Activated CD4-positive, CD25-positive, alpha-beta regulatory T cell treated with anti-CD3 and anti-CD28 coated beads, Interleukin-2, amount 50 U/mL, for 24 hours (primary cell): Measurements from ENCODE around the gene NUDCD3.

ENCODE experiments used
- ATAC-seq, 2 donors: fragments of 150-1000 bp; cut with Tn5 transposase; one replicate each; pipeline ENCODE4 v1.10.0; 2021; ENCODE audit warnings: mild to moderate bottlenecking in 1 of 2, moderate library complexity in 1 of 2

Gene NUDCD3

DNA sequence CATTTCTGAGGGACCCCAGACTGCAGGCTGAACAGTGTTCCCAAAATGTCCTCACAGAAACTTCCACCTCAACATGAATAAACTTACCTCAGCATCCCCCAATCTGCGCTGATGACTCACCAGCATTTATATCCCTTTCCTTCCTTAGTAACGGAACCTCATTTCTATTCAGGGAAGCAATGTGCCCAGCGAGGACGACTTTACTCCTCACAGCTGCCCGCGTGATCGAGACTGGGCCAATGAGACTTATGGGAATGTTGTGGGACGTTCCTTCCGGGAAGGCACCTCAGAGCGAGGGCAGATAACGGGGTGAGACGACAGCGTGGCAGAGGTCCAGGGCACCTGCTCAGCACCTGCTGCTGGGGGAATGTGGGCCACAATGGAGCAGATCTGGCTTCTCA is 91.9 kb downstream of the NUDCD3 start:
- ATAC-seq: no peak

DNA sequence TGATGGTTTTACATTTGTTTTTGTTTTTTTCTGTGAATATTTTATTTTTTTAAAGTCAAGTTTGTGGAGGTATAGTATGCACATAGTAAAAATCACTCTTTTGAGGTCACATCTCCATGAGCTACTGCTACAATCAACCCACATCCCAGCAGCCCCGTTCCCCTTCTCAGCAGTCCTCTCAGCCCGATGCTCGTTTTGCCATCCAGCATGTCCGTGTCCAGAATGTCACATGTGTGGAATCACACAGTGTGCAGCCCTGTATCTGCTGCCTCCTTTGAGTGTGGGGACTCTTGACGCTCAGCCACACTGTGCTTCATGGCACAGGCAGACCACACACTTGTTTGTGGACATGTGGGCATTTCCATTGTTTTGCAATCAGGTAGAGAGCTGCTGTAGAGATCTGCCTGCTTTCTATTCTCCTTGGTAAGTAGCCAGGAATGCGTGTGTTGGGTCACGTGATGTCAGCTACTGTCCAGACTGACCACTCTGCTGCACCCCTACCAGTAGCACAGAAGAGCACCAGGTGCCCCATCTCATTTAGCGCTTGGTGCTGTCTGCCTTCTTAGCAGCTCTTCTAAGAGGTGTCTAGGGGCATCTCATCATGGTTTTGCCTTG is 93.4 kb downstream of the NUDCD3 start:
- no peak for ATAC-seq

DNA sequence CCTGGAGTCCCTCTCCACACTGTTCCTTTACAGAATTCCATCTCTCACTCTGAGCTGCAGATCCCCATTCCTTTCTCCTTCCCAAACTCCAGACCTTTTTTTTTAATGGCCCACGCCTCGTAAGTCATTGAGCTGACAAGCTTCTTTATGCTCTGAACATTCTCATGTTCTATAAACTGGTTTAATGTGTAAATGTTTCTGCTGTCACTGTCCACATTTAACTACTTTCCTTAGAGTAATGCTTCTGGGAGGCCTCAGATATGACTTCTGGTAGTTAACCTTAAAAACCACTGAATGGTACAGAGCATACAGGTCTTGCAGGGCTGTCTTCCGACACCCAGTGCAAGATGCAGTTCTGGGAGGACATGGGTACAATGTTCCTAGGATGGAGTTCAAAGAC is 94.0 kb downstream of the NUDCD3 start:
- no peak for ATAC-seq

DNA sequence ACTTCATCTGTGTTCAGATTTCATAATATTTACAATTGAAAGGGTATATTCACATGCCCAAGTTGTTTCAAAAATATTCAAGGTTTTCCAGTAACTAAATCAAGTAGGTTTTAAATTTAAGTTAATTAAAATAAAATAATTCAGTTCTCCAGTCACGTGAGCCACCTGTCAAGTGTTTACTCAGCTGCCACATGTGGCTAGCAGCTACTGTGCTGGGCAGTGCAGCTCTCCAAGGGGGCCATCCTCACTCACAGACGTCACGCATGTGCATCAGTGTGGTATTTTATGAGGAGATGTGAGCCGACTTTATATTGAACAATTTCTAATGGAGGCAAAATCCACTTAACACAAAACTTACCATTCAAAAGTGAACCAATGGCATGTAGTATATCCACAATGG is 95.4 kb downstream of the NUDCD3 start:
- ATAC-seq: no peak

DNA sequence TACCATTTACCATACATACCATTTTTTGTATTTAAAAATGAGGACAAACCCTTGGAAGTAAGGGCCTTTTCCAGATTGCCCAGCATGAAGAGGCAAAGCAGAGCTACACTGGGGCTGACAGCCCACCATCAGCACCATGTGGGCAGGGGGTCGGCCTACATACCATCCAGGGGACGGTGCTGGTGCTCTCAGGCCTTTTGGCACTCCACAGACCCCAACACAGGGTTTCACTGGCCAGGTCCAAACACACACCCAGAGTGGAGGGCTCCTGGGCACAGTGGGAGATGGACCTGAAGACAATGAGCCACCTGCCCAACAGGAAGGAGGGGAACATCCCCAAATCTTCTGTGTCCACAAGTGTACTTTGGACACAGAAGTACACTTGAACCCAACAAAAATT is 95.8 kb downstream of the NUDCD3 start:
- ATAC-seq: no peak

DNA sequence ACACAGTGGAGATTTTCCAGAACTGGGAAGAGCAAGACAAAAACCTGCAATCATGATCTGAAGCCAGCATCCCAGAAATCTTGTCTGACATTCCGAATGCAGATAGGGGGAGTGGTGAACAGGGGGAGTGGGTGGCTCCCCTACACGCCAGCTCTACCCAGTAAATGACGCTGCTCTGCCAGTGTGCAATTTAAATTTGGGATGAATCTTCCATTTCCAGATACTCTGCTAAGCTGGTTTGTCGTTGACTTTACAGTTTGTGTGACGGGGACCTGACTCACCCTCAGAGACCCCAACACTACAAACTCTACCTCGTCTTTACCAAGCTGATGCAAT is 96.4 kb downstream of the NUDCD3 start:
- ATAC-seq: no peak

DNA sequence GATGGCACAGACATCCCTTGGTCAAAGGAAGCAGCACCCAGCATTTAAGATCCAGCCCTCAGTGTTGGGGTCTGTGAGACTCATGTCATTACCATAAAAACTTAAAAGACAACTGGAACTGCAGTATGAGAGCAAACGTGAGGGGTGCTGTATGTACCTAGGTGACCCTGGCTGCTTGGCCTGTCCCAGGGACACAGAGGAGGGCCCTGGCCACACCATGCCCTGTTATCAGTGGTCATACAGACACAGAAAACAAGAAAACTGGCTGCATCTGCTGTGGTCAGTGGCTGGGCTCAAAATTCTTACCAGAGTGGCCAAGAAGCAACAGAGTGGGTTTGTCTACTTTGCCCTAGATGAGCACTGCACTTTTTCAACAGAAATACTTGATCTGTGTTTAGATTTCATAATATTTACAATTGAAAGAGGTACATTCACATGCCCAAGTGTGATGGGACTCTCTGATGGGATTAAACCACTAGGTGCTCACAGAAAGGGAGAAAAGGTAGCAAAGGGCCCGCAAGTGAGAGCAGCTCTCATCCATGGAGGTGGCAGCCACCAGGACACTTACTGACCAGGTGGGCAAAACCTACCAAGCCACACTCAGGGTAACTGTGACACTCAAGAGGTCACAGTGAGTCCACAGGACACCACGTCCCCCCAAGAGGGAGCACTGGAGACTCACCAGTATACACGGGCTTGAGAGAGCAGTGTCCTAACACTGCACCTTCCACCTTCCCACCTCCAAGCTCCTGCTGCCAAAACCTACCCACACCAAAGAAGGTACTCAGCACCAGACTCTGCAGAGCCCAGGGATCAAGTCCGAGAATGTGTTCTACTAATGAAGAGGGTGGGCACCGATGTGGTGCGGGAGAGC is 97.0 kb downstream of the NUDCD3 start:
- no peak for ATAC-seq

DNA sequence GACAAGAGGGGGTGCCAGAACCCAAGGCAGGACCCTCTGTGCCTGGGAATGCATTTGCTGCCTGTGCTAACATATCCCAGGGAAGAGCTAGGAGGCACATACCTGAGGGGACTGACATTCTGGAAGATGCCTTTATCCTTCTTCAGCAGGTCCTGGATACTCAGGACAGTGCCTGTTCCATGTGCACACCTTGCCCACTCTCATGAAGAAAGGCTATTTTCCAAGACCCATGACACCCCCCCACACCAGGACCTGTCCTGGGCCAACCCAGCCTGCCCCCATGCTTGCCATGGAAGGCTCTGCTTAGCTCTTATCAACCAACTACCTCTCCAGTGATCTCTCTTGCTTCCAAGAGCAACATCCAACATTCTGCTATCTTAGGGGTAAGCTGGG is 97.8 kb downstream of the NUDCD3 start:
- no peak for ATAC-seq

DNA sequence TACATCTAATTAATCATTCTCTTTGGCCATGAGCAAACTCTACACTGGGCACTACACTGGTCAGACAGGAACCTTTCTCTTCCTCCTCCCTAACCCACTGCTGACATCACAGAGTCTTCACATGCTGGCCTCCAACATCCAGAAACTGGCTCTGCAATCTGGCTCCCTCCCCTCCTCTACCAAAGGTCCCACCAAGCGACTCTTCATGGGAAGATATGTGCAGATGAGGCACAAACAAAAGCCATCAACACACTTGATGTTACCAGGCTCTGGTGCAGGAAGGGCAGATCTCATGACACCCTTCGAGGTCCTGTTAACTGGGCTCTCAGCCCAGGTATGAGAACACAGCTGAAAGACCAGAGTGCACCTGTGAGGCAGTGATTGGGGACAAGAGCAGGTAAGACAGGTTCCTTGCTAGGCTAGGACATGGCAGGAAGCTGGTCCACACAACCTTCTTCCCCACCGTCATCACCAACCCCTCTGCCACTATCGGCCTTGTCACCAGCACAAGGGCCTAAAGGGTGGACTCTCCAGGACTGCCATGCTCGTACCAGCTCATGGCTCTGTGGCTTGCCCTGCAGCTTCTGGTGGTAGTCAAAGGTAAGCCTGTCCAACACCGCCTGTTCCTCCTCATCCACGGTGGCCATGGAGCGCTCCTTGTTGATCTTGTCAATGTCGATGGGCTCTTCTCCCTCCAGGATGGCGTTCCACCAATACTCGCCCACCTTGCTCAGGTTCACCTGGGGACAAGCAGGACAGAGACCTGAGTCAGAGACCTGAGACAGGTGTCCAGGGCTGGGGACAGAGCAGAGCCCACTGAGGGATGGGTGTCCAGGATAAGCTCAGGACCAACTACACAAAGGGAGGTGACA is 98.5 kb downstream of the NUDCD3 start:
- no peak for ATAC-seq

DNA sequence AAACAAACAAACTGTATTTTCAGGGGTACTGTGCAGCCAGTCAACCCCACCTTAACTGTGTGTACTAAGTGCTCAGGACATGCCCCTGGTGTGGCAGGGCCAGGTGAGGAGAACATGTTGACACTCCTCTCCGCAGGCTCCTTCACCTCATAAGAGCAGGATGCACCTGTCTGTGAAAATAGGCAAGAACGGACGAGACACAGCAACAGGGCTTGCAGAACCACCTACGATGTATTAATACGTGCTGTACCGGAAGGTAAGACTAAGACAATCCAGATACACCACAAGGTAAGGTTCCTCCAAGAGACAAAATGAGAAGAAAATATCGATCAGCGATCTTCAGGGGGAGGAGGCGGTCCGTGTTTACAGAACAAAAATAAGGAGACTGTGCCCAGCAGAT is 99.3 kb downstream of the NUDCD3 start:
- ATAC-seq: no peak

DNA sequence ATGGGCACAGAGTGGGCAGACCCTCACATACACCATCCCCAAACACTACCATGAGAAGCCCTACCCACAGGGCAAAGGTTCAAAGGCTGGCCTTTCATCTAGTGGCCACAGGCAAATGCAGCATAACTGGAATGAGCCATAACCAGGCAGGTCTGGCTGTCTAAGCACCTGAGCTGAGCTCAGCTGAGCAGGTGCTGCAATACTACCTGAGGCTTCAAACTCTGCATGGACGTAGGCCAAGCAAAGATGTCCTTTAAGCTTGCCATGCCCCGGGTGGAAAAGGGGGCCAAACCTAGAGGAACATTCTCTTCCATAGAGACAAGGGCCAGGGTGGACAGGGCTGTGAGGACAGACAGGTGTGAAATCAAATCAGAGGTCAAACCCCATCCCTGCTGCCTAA is 99.8 kb downstream of the NUDCD3 start:
- no peak for ATAC-seq

DNA sequence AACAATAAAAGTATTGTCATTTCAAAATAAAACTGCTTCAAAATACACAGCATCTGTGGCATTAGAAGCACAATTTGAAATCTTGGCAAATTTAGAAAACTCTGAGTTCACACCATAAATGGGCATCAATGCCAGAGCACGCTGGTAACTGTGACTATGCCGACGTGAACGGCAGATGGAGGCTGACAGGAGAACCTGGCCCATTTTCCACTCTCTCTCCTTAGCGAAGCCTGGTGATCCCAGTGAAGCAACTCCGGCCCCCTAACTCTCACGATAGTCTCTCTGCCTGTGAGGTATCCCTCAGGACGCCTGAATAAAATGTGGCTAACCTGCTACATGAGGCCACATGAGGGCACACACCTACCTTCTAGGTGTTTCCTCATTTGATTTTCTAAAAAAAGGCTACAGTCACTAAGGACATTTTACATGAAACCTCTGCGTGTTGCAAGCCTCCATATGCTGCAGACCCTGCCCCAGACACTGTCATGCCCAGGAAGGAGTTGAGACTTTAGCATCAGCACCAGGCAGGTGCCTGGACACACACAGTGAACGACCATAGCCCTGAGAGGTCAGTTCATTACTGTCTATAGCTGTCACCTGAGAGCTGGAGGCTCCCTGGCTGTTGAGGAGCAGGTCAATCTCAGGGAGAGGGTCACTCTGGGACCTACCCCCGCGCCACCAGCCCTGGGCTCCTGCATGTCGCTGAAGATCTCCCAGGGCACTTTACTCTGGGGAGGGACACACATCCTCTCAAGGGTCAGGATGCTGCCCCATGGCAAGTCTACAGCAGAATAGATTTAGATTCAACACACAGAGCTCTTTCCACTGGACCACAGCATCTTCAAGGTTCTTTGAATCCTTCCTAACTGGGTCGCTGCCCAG is 102.1 kb downstream of the NUDCD3 start:
- no peak for ATAC-seq

DNA sequence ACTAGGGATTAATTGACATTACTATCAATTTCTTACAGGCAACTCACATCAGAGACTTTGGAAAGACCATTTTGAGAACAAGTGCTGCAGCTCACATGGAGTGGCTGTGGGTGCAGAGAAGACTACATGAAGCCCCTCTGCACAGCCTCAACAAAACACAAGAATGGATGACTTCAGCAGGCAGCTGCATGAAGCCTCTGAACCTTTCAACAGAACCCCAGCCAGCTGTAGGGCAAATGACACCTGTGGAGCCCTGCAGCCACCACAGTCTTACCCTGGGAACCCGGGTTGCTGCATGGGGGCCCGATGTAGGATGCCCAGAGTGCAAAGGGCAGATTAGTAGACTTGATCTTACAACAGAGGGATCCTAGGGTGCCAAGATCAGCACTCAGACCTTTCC is 103.1 kb downstream of the NUDCD3 start:
- ATAC-seq: no peak

DNA sequence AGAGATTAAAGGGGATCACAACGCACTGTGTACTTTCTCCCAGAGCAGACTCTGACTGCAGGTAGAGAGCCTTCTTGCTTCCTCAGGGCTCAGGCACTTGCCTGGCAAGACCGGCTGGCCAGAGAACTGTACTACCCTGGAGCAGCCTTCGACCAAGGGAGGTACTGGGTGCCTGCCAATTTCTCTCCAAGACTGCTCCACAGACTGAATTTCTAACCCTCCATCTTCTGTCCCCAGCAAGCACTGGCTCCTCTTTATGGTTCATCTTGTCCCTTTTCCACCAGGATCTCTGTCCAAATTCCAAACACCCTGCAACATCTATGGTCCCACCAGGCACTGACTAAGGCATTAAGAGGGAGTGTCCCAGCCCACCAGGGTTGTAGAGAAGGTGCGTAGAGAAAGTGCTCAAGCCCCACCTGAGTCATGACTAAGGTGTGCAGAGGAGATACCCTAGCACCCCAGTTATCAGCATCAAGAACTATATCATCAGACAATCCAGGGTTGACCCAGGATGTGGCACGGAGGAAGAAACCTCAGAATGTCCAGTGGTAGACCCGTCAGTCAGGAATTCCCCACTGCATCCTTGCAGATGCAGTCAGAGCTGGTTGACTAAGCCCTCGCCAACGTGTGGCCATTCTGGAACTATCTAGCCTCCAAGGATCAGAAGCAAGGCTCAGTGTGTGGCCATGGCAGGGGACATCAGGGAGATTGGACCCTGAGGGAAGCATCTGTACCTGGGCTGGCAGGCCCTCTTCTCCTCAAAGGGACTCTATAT is 104.1 kb downstream of the NUDCD3 start:
- no peak for ATAC-seq

DNA sequence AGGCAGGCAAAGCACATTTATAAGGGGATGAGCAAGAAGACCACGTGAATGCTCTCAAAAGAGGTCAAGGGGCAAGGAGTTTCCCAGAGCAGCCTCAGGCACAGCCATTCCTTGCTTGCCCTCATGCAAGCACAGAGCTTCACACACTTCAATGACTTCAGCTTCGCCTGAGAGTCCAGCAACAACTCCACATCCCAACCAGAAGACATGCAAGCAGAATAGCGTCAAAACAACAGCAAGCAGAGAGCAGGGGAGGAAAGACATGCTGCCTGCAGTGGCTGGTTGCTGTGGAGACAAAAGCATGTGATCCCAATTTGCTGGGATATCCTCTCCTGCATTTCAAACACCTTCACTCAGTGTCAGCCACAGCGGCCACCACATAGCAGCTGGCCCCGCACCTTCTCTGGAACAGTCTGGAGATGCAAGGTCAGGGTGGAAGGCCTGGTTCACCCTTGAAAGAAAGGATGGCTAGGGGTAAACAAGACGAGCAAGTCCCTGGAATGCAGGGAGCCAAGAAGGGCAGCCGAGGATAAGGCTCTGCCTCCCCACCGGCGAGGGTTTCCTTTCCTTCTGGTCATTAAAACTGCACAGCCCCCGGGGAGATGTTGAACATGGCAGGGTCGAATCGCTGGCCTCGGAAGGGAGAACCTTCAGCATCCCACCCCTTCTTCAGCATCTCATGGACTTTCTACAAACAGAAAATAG is 104.9 kb downstream of the NUDCD3 start:
- ATAC-seq: no peak

DNA sequence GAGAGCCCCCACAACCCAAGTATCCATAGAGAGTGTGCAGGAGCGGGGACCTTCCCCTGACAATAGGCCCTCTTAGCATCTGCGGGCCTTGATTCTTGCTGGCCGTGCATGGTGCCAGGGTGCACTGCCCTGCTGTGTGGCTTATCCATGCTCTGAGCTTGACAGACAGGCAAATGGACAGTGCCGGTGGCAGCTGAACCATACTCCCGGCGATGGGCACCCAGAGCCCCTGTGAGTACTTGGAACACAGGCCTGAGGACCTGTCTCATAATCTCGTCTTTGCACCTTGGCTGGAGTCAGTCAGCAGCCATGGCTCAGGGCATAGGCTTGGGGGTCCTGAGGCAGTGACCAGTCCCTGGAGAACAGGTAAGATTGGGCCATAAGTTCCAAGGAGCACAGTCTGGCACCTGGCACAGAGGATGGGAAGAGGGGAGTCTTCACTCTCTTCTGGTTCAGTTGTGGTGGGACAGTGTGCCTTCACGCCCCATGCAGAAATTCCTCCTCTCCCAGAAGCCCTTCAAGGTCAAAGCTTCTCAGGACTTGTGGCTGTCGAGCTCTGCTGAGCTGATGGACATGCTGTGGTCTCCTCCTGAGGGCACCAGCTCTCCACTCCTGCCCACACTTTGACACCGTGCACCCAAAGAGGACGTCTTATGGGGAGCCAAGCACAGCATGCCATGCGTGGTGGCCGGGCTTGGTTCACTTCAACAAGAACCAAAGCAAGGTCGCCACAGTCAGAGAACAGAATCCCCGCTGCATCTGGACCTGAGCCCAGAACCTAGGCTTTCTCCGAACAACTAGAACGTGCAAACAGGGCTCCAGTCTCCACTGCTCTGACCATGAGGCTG is 105.6 kb downstream of the NUDCD3 start:
- ATAC-seq: no peak

DNA sequence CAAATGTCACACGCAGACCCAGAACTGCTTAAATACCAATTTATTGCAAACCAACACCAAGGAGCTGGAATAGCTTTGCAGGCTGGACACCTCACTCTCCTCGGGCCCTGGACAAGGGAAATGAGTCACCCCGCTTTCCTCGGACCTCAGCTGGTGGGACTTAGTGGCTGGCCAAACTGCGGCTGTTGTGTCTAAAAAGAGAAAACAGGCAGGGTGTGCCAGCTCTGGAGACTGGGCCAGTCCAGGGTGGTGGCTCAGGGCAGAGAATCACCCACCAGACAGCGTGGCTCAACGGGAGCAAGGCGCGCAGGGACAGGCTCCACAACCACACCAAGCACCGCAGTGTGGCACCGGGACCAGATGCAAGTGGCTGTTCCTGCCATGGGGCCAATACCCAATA is 106.9 kb downstream of the NUDCD3 start:
- no peak for ATAC-seq

DNA sequence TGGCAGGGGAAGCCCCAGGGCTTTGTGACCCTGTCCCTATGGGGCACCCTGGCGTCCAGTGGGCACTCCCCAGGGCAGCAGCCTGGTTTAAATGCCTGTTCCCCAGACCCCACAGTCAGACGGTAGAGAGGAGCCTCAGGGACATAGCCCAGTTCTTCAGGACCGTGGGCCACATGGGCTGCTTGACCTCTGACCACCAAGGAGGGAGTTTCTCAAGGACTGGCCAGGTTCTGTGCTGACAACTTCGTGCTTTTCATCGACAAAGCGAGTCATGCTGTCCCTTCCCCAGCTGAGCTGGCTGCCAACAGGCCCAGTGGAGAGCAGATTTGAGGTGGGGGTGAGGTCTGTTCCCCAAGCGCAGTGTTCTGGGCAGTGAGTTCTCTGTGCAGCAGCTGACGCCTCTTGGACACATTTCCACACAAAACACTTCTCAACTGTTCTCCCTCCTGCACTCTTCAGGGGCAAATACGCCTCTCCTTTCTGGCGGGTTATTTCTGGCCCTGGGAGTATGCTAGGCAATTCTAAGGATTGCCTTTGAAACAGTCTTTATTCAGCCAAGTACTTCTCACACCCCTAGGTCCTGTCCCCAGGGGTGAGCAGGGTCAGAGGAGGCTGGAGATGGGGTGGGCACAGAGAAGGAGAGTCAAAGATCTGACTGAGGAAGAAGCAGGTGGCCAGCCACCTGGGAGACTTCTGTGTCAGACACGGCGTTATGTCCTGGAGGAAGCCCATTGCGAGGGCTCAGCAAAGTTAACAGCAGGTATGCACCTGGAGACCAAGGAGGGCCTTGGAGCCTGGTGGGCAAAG is 107.8 kb downstream of the NUDCD3 start:
- no peak for ATAC-seq

DNA sequence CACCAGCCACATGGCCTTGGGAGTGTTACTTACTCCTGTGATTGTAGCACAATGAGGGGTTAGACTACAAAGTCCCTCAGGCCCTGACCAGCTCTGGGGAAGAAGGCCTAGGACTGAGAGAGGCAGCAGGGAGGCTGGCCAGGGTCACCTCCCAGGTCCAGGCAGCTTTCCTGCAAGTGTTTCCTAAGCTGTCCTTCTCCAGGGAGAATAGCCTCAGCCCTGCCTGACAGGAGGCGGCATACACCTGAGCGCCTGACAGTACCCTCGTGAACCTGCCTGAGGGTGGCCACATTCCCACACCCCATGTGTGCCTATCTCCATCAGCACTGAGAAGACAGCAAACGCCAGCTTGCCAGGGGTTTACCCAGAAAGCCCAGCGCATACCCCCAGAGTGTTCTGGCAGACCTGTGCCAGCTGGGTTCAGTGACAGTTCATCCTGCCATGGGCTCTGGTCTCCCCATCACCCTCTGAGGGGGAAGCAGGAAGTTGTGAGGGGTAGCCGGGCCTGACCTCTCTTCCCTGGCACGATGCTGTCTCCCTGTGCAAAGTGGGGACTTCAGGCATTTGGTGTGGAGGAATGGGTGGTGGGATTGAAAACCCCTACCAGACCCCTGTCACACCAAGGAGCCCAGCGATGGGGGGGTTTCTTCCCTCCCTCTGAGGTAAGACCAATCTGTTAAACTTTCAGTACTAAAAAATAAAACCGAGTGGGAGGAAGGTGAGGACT is 108.8 kb downstream of the NUDCD3 start:
- no peak for ATAC-seq
